Erythroblast (primary cell): ENCODE measurements around the gene ZNF143.

ENCODE experiments used
- GATA1 ChIP-seq: IDR thresholded peaks from 2 replicates; pipeline ENCODE4 v1.6.1; 2011; ENCODE audit warnings: low read depth, mild to moderate bottlenecking, control low read depth, low read length, moderate library complexity
- POLR2A ChIP-seq: IDR thresholded peaks from 2 replicates; pipeline ENCODE4 v1.6.1; 2011; ENCODE audit warnings: mild to moderate bottlenecking, low read length

- TF ChIP-seq POLR2A (no peak), GATA1 (no peak)
These were observed 116.0 kb downstream of the ZNF143 start for GRCh38 chr11:9576701-9577381.
